Measurements from ENCODE around the gene PLTP. TPM values are rescaled to one million over a fixed set of nuclear protein-coding genes. Genes with fewer than 3 reads are reported as not detected.

Gene PLTP
- total RNA-seq, 1 experiment from 2014 or later: 0.37 TPM

- DNase-seq (ENCODE audit: unreplicated experiment): no peak
- CTCF ChIA-PET: interaction anchor here (0.5 to 1.3 kb wide), 4 partner anchors 17 to 555 kb away, joined by 3 to 5 read pairs (median 3); no protein-coding TSS in a partner anchor
- no peak overlapping the region for H3K27ac Mint-ChIP-seq (ENCODE audit: low read depth, unreplicated experiment)
- no peak overlapping the region for H3K4me3 Mint-ChIP-seq (ENCODE audit: unreplicated experiment)
- H3K36me3 Mint-ChIP-seq (ENCODE audit: insufficient read depth, unreplicated experiment): no peaks in the 10 kb centered on the region
- no peak for TF ChIP-seq CTCF (IDR thresholded peaks at IDR 0.05; ENCODE audit: unreplicated experiment)
- no TSS peak for BruUV-seq (replicated peaks)
- H3K27me3 Mint-ChIP-seq (ENCODE audit: insufficient read depth, unreplicated experiment): no peaks in the 10 kb centered on the region
- intact Hi-C loops (cut with micrococcal nuclease): no loop called here
- POLR2A ChIA-PET: interaction anchor here (0.8 to 6.5 kb wide), 5 partner anchors 14 to 71 kb away, joined by 3 to 27 read pairs (median 4); partner anchors contain the start of genes PCIF1 and ZSWIM1
- H3K9me3 Mint-ChIP-seq (ENCODE audit: unreplicated experiment): no peaks in the 10 kb centered on the region
- H3K4me1 Mint-ChIP-seq (ENCODE audit: insufficient read depth, unreplicated experiment): peaks cover 22% of the 10 kb centered on the region
Observed at GRCh38 chr20:45863543-45864470, 48.1 kb downstream of the PLTP start.

- peaks cover 16% of the 10 kb centered on the region for H3K4me1 Mint-ChIP-seq (ENCODE audit: insufficient read depth, unreplicated experiment)
- no peaks in the 10 kb centered on the region for H3K27me3 Mint-ChIP-seq (ENCODE audit: insufficient read depth, unreplicated experiment)
- CTCF ChIA-PET: interaction anchor here (0.7 to 1.5 kb wide), 3 partner anchors 12 to 1094 kb away, joined by 4 to 6 read pairs (median 4); no protein-coding TSS in a partner anchor
- POLR2A ChIA-PET: interaction anchor here (0.9 to 1.4 kb wide), 3 partner anchors 19 to 52 kb away, joined by 3 to 9 read pairs (median 6); partner anchors contain the start of gene ZSWIM1
- H3K27ac Mint-ChIP-seq (ENCODE audit: low read depth, unreplicated experiment): no peak overlapping the region
- no TSS peak for BruUV-seq (replicated peaks)
- peak; percentile 56 for DNase-seq (ENCODE audit: unreplicated experiment)
- H3K9me3 Mint-ChIP-seq (ENCODE audit: unreplicated experiment): no peaks in the 10 kb centered on the region
- H3K36me3 Mint-ChIP-seq (ENCODE audit: insufficient read depth, unreplicated experiment): peaks cover 6% of the 10 kb centered on the region
- TF ChIP-seq CTCF (IDR thresholded peaks at IDR 0.05; ENCODE audit: unreplicated experiment): no peak
- intact Hi-C loops (cut with micrococcal nuclease): no loop called here
- no peak overlapping the region for H3K4me3 Mint-ChIP-seq (ENCODE audit: unreplicated experiment)
Observed at GRCh38 chr20:45861221-45862075, 50.5 kb downstream of the PLTP start.

- Mint-ChIP-seq H3K36me3 (ENCODE audit: insufficient read depth, unreplicated experiment) (peaks cover 6% of the 10 kb centered on the region), H3K9me3 (ENCODE audit: unreplicated experiment) (no peaks in the 10 kb centered on the region), H3K4me1 (ENCODE audit: insufficient read depth, unreplicated experiment) (peaks cover 16% of the 10 kb centered on the region), H3K27me3 (ENCODE audit: insufficient read depth, unreplicated experiment) (no peaks in the 10 kb centered on the region), H3K27ac (ENCODE audit: low read depth, unreplicated experiment) (no peak overlapping the region), H3K4me3 (ENCODE audit: unreplicated experiment) (no peak overlapping the region)
- BruUV-seq (replicated peaks): no TSS peak
- POLR2A ChIA-PET: interaction anchor here (0.9 to 1.4 kb wide), 2 partner anchors 20 to 52 kb away, joined by 3 to 9 read pairs; partner anchors contain the start of gene ZSWIM1
- no peak for TF ChIP-seq CTCF (IDR thresholded peaks at IDR 0.05; ENCODE audit: unreplicated experiment)
- intact Hi-C loops (cut with micrococcal nuclease): no loop called here
- CTCF ChIA-PET: interaction anchor here (0.9 to 1.5 kb wide), 2 partner anchors 13 to 62 kb away, joined by 4 to 6 read pairs; no protein-coding TSS in a partner anchor
- DNase-seq (ENCODE audit: unreplicated experiment): no peak
Observed at GRCh38 chr20:45860560-45861220, 51.3 kb downstream of the PLTP start.
